Measurements from ENCODE around the gene RNF144B. TPM values are rescaled to one million over a fixed set of nuclear protein-coding genes. Genes with fewer than 3 reads are reported as not detected.

RNF144B gene
- total RNA-seq, 6 experiments from 2014 or later: 7.6 to 19.1 (median 10.2) TPM

GRCh38 chr6:18423426-18423825 lies 36.3 kb downstream of the RNF144B start:
- 90% methylated on average over 3 of the region's 3 CpGs for WGBS (ENCODE audit: insufficient coverage, low coverage, low lambda C conversion rate, missing lambda C conversion rate)
- DNase-seq (no peak), ATAC-seq (no peak)
- intact Hi-C loops (cut with DNase I): no loop called here
- no peaks in the 10 kb centered on the region for H3K4me1 ChIP-seq
- H3K36me3 ChIP-seq: no peaks in the 10 kb centered on the region
- H3K9me3 ChIP-seq: no peaks in the 10 kb centered on the region
- no peak overlapping the region for H3K27ac ChIP-seq
- H3K4me3 ChIP-seq: no peak overlapping the region
- H3K27me3 ChIP-seq: no peaks in the 10 kb centered on the region
- TF ChIP-seq POLR2A (IDR thresholded peaks at IDR 0.05): no peak
- TF ChIP-seq, protein P1, sequence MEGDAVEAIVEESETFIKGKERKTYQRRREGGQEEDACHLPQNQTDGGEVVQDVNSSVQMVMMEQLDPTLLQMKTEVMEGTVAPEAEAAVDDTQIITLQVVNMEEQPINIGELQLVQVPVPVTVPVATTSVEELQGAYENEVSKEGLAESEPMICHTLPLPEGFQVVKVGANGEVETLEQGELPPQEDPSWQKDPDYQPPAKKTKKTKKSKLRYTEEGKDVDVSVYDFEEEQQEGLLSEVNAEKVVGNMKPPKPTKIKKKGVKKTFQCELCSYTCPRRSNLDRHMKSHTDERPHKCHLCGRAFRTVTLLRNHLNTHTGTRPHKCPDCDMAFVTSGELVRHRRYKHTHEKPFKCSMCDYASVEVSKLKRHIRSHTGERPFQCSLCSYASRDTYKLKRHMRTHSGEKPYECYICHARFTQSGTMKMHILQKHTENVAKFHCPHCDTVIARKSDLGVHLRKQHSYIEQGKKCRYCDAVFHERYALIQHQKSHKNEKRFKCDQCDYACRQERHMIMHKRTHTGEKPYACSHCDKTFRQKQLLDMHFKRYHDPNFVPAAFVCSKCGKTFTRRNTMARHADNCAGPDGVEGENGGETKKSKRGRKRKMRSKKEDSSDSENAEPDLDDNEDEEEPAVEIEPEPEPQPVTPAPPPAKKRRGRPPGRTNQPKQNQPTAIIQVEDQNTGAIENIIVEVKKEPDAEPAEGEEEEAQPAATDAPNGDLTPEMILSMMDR (IDR thresholded peaks at IDR 0.05): no peak

DNA sequence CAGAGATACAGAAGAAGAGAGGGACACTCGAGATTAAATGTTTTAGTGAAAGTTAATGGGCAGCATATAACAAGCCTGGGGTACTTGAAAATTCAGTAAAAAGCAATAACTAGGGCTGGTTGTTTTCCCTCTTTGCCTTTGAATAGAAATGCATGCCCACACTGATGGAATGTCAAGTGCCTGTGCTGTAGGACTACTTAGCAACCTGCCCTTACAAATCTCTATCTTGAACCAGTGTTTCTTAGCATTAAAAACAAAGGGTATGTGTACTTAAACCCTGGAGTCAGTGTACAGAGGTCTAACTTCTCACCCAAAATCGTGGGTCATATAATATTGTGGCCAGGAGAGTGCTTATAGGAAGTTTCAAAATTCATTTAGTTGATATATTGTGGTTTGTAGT lies 37.1 kb downstream of the RNF144B start:
- no peak for ATAC-seq
- H3K4me1 ChIP-seq: no peaks in the 10 kb centered on the region
- DNase-seq: no peak
- no peaks in the 10 kb centered on the region for H3K9me3 ChIP-seq
- no peaks in the 10 kb centered on the region for H3K36me3 ChIP-seq
- 36% methylated on average over 2 of the region's 2 CpGs for WGBS (ENCODE audit: insufficient coverage, low coverage, low lambda C conversion rate, missing lambda C conversion rate)
- TF ChIP-seq, protein P1 (IDR thresholded peaks at IDR 0.05): no peak
- TF ChIP-seq POLR2A (IDR thresholded peaks at IDR 0.05): no peak
- intact Hi-C loops (cut with DNase I): no loop called here
- no peaks in the 10 kb centered on the region for H3K27me3 ChIP-seq
- no peak overlapping the region for H3K27ac ChIP-seq
- H3K4me3 ChIP-seq: no peak overlapping the region

DNA sequence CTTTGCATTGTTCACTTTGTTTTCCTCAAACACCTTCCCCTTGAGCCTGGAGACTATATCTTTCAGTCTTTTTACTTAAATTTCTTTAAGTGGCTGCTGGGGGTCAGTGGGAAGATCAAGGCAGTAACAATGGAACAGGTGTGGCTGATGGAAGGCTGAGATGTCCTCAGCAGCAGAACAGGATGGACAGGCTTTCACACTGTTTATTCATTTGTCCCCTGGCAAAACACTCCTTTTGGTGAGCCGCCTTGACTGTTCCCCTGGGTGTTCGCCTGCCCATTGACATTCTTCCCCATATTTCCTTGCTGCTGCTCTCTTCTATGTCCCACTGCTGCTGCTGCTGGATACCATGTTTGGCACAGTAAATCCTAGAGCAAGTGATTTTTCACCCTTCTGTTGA lies 38.1 kb downstream of the RNF144B start:
- ATAC-seq (no peak), DNase-seq (no peak)
- Histone ChIP-seq H3K27me3 (no peaks in the 10 kb centered on the region), H3K4me1 (no peaks in the 10 kb centered on the region), H3K36me3 (no peaks in the 10 kb centered on the region), H3K4me3 (no peak overlapping the region), H3K9me3 (no peaks in the 10 kb centered on the region), H3K27ac (no peak overlapping the region)
- TF ChIP-seq, protein P1 (IDR thresholded peaks at IDR 0.05): no peak
- TF ChIP-seq POLR2A (IDR thresholded peaks at IDR 0.05): no peak
- intact Hi-C loops (cut with DNase I): no loop called here
- 100% methylated on average over 2 of the region's 2 CpGs for WGBS (ENCODE audit: insufficient coverage, low coverage, low lambda C conversion rate, missing lambda C conversion rate)

GRCh38 chr6:18427296-18427695 lies 40.1 kb downstream of the RNF144B start:
- DNase-seq: no peak
- Histone ChIP-seq H3K36me3 (no peaks in the 10 kb centered on the region), H3K4me1 (peaks cover 0 to 9% (median 4%) of the 10 kb centered on the region in 4 donors), H3K4me3 (no peak overlapping the region), H3K9me3 (no peaks in the 10 kb centered on the region), H3K27ac (no peak overlapping the region), H3K27me3 (no peaks in the 10 kb centered on the region)
- ATAC-seq: no peak
- WGBS (ENCODE audit: insufficient coverage, low coverage, low lambda C conversion rate, missing lambda C conversion rate): 89% methylated on average over 1 of the region's 2 CpGs
- no peak for TF ChIP-seq POLR2A (IDR thresholded peaks at IDR 0.05)
- TF ChIP-seq, protein P1 (IDR thresholded peaks at IDR 0.05): no peak
- intact Hi-C loops (cut with DNase I): no loop called here
